AG08395 (cell line): ENCODE results near the gene RUNX1.

Experiments used
- DNase-seq: peaks from one replicate; pipeline ENCODE4 v3.0.0; 2012; ENCODE audit warnings: mixed read lengths, low spot score

Gene RUNX1

GRCh38 chr21:35048706-35049617, at the start of gene RUNX1:
RUNX1 (minus strand) TSS chr21:35049302.
- peak; percentile 54 for DNase-seq

DNA sequence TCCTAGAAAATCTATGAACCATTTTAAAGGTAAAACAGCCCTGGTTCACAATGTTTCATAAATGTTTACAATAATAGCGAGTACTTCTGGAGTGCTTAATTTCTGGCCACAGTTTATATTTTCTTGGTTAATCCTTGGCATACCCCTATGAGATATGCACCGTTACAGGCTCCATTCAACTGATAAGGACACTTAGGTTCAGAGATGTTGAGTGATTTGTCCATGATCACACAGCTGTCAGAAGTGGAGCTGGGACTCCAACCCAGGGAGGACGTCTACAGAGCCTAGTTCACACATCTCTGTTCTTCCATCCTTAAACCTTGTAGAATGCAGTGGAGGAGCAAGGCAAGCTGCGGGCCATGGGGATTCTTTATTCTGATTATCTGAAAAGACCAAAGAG, 48.4 kb upstream of the RUNX1 start:
- no peak for DNase-seq

GRCh38 chr21:35096959-35097358, 47.9 kb upstream of the RUNX1 start:
- DNase-seq = peak; percentile 18

GRCh38 chr21:35095859-35096291, 46.8 kb upstream of the RUNX1 start:
- DNase-seq = peak; percentile 27

DNA sequence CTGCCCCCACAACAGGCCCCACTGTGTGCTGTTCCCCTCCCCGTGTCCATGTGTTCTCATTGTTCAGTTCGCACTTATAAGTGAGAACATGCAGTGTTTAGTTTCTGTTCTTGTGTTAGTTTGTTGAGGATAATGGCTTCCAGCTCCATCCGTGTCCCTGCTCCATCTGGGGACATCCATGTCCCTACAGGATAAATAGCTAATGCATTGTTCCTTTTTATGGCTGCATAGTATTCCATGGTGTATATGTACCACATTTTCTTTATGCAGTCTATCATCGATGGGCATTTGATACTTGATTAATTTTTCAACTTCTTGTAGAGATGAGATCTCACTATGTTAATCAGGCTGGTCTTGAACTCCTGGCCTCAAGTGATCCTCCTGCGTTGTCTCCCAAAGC, 44.4 kb upstream of the RUNX1 start:
- no peak for DNase-seq

DNA sequence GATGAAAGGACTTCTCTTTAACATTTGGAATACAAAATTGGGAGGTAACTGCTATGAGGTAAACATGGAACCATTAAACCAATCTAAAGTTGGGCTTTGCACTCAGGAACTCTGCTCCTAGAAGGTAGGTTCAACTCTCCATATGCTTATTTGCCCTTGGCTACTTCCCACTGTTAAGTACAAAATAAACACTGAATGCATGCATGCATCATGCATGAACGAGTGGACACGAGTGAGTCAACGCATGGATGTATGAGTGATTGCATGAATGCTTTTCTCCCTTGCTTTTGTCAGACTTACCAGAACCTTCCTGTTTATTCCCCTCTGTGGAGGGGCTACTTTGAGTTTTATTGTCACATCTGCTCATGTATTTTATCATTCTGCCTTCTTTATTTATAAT, 42.4 kb upstream of the RUNX1 start:
- no peak for DNase-seq

GRCh38 chr21:35090403-35090802, 41.3 kb upstream of the RUNX1 start:
- no peak for DNase-seq

DNA sequence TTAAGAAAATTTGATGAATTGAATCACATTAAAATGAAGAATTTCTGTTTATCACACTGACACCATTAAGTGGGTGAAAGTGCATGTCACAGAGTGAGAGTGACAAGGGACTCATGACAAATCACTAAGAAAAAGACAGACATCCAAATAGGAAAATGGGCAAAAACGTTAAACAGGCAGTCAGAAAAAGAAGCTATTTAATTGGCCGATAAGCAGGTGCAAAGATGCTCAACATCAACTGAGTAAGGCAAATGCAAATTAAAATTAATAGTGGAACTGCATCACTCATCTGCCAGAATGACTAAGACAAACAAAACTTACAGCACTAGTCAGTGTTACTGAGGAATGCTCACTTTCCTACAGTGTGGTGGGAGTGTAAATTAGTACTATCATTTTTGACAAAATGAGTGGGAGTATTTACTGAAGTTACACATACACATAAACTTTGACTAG, 39.2 kb upstream of the RUNX1 start:
- no peak for DNase-seq

DNA sequence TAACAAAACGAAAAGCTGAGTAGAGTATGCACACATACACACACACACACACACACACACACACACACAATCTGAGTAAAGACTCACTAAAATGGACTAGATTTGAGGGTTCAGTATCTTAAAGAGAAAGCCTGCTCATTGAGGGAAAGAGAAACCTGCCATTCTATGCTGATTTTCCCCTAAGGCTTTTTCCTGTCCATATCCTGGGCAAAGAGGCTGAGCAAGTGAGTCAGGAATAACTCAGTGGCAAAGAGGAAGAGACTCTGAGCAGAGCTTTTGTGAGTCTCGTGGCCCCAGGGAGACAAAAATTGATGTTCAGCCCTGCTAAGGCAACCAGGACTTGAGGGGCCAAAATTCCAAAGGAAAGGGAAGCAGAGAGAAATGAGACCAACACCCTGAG, 37.3 kb upstream of the RUNX1 start:
- DNase-seq = peak; percentile 41

GRCh38 chr21:35084869-35085268, 35.8 kb upstream of the RUNX1 start:
- peak; percentile 76 for DNase-seq

GRCh38 chr21:35083246-35083645, 34.1 kb upstream of the RUNX1 start:
- DNase-seq = no peak

DNA sequence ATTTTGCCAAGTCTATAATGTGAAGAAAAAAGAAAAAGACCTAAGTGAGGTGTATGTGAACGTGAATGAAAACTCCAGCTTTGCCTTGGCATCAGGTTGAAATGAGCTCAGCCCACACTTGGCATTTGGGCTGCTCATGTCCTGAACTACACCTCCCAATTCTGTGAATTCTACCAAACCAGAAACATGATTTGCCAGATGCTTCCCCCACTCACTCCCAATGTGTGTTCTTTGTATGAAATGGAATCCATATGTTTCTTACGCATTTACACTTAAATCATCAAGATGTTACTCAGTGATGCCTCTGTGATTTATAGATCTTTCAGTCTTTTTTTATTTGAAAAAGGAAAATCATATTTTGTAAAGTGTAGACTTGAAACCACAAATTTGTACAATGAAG, 32.8 kb upstream of the RUNX1 start:
- no peak for DNase-seq

DNA sequence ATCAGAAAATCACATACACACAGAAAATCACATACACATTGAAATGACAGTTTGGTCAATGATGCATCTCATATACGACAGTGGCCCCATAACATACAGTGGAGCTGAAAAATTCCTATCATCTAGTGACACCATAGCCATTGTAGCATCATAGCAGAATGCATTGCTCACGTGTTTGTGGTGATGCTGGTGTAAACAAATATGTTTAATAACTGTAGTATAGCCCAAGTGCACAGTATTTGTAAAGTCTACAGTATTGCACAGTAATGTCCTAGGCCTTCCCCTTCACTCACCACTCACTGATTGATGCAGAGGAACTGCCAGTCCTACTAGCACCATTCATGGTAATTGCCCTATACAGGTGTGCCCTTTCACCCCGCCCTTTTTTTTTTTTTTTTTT, 30.1 kb upstream of the RUNX1 start:
- DNase-seq = no peak

GRCh38 chr21:35077975-35078374, 28.9 kb upstream of the RUNX1 start:
- no peak for DNase-seq

GRCh38 chr21:35077466-35077865, 28.4 kb upstream of the RUNX1 start:
- no peak for DNase-seq

DNA sequence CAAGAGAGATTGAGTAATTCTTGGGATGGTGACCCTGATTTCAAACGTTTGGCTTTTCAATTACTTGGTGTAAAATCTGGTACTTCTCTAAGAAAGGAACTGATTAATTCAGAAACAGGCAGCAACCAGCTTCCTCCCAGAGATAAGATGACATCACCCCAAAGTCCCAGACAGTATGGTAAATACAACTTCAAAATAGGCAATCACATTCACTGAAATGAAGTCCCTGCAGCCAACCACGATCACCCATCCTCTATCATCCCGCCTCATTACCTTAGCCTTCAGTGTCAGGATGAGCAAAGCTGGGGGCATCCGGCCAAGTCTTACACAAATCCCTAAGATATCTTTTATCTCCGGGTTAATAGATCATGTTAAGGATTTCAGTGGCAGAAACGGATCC, 26.4 kb upstream of the RUNX1 start:
- DNase-seq = peak; percentile 48

DNA sequence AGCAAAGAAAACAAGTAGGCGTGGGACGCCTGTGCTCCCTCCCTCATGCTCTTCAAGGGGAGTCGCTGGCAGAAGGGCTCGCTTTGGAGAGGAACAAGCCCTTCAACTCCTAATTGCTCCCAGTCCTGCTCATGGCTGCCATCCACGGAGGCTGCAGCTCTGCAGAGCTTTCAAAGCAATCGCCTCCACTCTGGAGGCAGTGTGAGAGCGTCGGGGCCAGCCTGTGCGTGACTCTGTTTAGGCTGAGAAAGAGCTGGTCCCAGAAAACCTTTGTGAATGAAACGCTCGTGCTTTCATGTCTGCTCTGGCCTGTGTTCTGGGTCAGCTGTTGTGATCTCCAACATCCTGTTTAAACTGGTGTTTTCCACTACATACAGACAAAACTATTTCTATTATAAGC, 23.9 kb upstream of the RUNX1 start:
- DNase-seq = peak; percentile 58

- DNase-seq = no peak
Measured at GRCh38 chr21:35072557-35072956, 23.5 kb upstream of the RUNX1 start.

DNA sequence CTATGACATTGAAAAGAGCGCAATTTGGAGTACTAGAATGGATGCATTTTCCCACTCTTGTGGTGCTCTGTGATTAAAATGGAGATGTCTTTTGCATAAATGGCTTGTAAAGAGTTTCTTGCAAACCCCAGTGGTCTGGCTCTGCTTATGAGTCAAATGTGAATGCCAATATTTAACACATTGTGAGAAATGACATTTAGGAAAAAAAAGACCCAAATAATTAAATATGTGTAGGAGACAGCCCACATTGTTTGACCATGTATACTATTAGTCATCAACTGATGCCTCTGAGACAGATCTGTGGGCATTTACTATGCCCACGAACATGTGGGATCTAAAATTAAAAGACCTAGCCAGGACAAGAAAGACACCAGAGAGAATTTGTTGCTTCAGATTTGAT, 22.2 kb upstream of the RUNX1 start:
- no peak for DNase-seq

DNA sequence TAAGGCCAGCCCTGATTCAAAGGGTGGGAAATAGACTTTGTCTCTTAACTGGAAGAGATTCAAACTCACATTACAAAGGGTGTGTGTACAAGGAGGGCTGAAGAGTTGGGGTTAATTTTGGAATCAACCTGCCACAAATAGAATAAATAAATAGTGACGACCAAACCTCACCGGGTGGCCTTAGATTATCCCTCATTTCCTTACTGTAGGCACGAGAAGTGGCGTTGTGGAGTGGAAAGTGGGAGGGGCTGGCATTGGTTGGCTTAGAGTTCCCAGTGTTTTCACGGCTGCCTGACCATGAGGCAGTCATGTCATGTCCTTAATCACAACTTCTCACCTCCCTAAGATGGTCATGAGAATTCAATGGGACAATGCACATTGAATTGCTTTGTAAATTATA, 21.3 kb upstream of the RUNX1 start:
- no peak for DNase-seq

GRCh38 chr21:35066824-35067223, 17.7 kb upstream of the RUNX1 start:
- no peak for DNase-seq

DNA sequence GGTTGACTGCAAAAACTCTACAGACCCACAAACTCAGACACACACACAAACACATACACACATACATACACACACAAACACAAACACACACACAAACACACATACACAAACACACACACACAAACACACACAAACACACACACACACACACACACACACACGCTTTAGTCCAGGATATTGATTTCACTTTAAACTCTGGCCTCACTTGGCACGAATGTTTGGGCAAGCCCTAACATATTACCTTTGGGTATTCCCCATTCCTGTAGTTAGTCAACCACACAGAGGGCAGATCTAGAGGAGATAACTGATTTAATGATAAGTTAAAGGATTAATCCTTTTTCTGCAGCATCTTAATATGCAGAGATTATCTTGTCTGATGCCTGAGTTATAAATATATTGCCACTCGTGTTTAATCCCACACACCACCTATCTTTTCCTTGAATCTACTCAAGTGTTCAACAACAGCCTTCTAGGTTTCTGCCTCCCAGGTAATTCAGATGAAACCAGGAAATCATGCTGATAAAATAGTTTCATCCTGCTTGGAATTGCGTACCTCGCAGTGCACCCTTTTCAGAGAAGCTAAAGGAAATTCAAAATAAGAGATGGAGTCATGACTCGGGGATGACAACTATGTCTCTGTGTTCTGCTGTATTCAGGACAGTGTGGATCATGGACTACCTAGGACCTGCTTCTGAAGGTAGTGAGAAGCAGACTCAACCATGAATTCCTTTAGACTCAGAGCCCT, 14.5 kb upstream of the RUNX1 start:
- no peak for DNase-seq

- no peak for DNase-seq
Measured at GRCh38 chr21:35062016-35062415, 12.9 kb upstream of the RUNX1 start.
